ENCODE data around the gene ANKRD63. TPM values are rescaled to one million over a fixed set of nuclear protein-coding genes. Genes with fewer than 3 reads are reported as not detected.

Gene ANKRD63
- total and polyA plus RNA-seq, 2 donors (not counting 1 experiment from before 2014, with no cell fraction given), result 0.25 TPM; not detected in 1

GRCh38 chr15:40286794-40287193 lies 3.9 kb upstream of the ANKRD63 start:
- Histone ChIP-seq H3K9ac (ENCODE audit: low read length) (no peak overlapping the region), H3K9me3 (ENCODE audit: control extremely low read depth in 1 of 3, control insufficient read depth in 2 of 3, insufficient read depth in 1 of 3, low read length in 2 of 3) (peaks cover 0 to 2% (median 0%) of the 10 kb centered on the region in 3 donors), H3K79me2 (ENCODE audit: control insufficient read depth, insufficient read depth, low read length) (no peaks in the 10 kb centered on the region), H3K4me3 (ENCODE audit: control extremely low read depth in 1 of 5, extremely low read depth in 1 of 5, insufficient read depth in 1 of 5, low read depth in 2 of 5, low read length in 4 of 5) (no peak overlapping the region), H3K27ac (ENCODE audit: low read length in 2 of 2) (no peak overlapping the region), H3K36me3 (replicated peaks in 1 of 2; ENCODE audit: control extremely low read depth in 1 of 2, control insufficient read depth in 1 of 2, extremely low read depth in 1 of 2, insufficient read depth in 2 of 2, low read length in 1 of 2) (peaks cover 0 to 24% of the 10 kb centered on the region in 2 experiments), H3K4me1 (ENCODE audit: control insufficient read depth in 2 of 2, insufficient read depth in 2 of 2, low read length in 2 of 2) (peaks cover 8 to 12% of the 10 kb centered on the region in 2 donors), H3K27me3 (replicated peaks in 1 of 4; ENCODE audit: control extremely low read depth in 1 of 4, control insufficient read depth in 3 of 4, insufficient read depth in 4 of 4, low read length in 3 of 4) (peaks cover 0 to 4% (median 0%) of the 10 kb centered on the region in 4 experiments), H4K20me1 (ENCODE audit: control insufficient read depth, insufficient read depth, low read length, poor library complexity, severe bottlenecking) (no peaks in the 10 kb centered on the region), H3K4me2 (replicated peaks; ENCODE audit: low read depth, low read length, poor library complexity, severe bottlenecking) (no peak overlapping the region), H2AFZ (ENCODE audit: insufficient read depth, low read depth, low read length, poor library complexity, severe bottlenecking) (no peak overlapping the region)
- POLR2A ChIA-PET, result no interaction called here
- no peak for DNase-seq
- Mint-ChIP-seq H3K9me3 (ENCODE audit: insufficient read depth) (no peaks in the 10 kb centered on the region), H3K27ac (no peak overlapping the region), H3K4me3 (no peak overlapping the region), H3K4me1 (peaks cover 6% of the 10 kb centered on the region), H3K27me3 (no peaks in the 10 kb centered on the region)
- TF ChIP-seq EZH2 (IDR thresholded peaks at IDR 0.05; ENCODE audit: borderline replicate concordance, insufficient read depth, low read depth, low read length, poor library complexity, severe bottlenecking), result no peak
- TF ChIP-seq, protein P1, sequence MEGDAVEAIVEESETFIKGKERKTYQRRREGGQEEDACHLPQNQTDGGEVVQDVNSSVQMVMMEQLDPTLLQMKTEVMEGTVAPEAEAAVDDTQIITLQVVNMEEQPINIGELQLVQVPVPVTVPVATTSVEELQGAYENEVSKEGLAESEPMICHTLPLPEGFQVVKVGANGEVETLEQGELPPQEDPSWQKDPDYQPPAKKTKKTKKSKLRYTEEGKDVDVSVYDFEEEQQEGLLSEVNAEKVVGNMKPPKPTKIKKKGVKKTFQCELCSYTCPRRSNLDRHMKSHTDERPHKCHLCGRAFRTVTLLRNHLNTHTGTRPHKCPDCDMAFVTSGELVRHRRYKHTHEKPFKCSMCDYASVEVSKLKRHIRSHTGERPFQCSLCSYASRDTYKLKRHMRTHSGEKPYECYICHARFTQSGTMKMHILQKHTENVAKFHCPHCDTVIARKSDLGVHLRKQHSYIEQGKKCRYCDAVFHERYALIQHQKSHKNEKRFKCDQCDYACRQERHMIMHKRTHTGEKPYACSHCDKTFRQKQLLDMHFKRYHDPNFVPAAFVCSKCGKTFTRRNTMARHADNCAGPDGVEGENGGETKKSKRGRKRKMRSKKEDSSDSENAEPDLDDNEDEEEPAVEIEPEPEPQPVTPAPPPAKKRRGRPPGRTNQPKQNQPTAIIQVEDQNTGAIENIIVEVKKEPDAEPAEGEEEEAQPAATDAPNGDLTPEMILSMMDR (IDR thresholded peaks at IDR 0.05), result no peak
- WGBS (ENCODE audit: insufficient coverage), result 93% methylated on average over 5 of the region's 7 CpGs
- intact Hi-C loops (cut with micrococcal nuclease), result no loop called here
- ATAC-seq (ENCODE audit: low read depth), result no peak
- CTCF ChIA-PET, result interaction anchor here (3.0 to 5.7 kb wide), 3 partner anchors 8 to 24 kb away, joined by 21 to 58 read pairs (median 23); partner anchors contain the start of gene PLCB2

- intact Hi-C loops (cut with micrococcal nuclease), result no loop called here
- ATAC-seq (ENCODE audit: low read depth), result no peak
These were observed 3.2 kb upstream of the ANKRD63 start for GRCh38 chr15:40286061-40286532.

More at GRCh38 chr15:40286061-40286532, 3.2 kb upstream of the ANKRD63 start:
- no peak for DNase-seq
- H3K4me3 ChIP-seq (ENCODE audit: control extremely low read depth in 1 of 5, extremely low read depth in 1 of 5, insufficient read depth in 1 of 5, low read depth in 2 of 5, low read length in 4 of 5), result no peak overlapping the region
- no peak overlapping the region for H3K4me2 ChIP-seq (replicated peaks; ENCODE audit: low read depth, low read length, poor library complexity, severe bottlenecking)
- H2AFZ ChIP-seq (ENCODE audit: insufficient read depth, low read depth, low read length, poor library complexity, severe bottlenecking), result no peak overlapping the region
- ChIA-PET CTCF (interaction anchor here (1.2 to 5.7 kb wide), 5 partner anchors 12 to 52 kb away, joined by 6 to 58 read pairs (median 9); partner anchors contain the start of gene PLCB2), POLR2A (interaction anchor here (0.9 kb wide), 1 partner anchor 23 kb away, joined by 3 read pairs; no protein-coding TSS in a partner anchor)
- 93% methylated on average over 7 of the region's 7 CpGs for WGBS (ENCODE audit: insufficient coverage)
- peaks cover 13 to 17% of the 10 kb centered on the region in 2 donors for H3K4me1 ChIP-seq (ENCODE audit: control insufficient read depth in 2 of 2, insufficient read depth in 2 of 2, low read length in 2 of 2)
- peaks cover 0 to 5% (median 0%) of the 10 kb centered on the region in 3 donors for H3K9me3 ChIP-seq (ENCODE audit: control extremely low read depth in 1 of 3, control insufficient read depth in 2 of 3, insufficient read depth in 1 of 3, low read length in 2 of 3)
- no peak overlapping the region for H3K27ac Mint-ChIP-seq
- H3K9me3 Mint-ChIP-seq (ENCODE audit: insufficient read depth), result no peaks in the 10 kb centered on the region
- no peak overlapping the region for H3K4me3 Mint-ChIP-seq
- H3K27me3 ChIP-seq (replicated peaks in 1 of 4; ENCODE audit: control extremely low read depth in 1 of 4, control insufficient read depth in 3 of 4, insufficient read depth in 4 of 4, low read length in 3 of 4), result peaks cover 0 to 10% (median 5%) of the 10 kb centered on the region in 4 experiments
- H4K20me1 ChIP-seq (ENCODE audit: control insufficient read depth, insufficient read depth, low read length, poor library complexity, severe bottlenecking), result no peaks in the 10 kb centered on the region
- peaks cover 6% of the 10 kb centered on the region for H3K4me1 Mint-ChIP-seq
- H3K27ac ChIP-seq (ENCODE audit: low read length in 2 of 2), result no peak overlapping the region
- no peak for TF ChIP-seq EZH2 (IDR thresholded peaks at IDR 0.05; ENCODE audit: borderline replicate concordance, insufficient read depth, low read depth, low read length, poor library complexity, severe bottlenecking)
- TF ChIP-seq, protein P1 (IDR thresholded peaks at IDR 0.05), result no peak
- no peaks in the 10 kb centered on the region for H3K79me2 ChIP-seq (ENCODE audit: control insufficient read depth, insufficient read depth, low read length)
- peaks cover 0 to 21% of the 10 kb centered on the region in 2 experiments for H3K36me3 ChIP-seq (replicated peaks in 1 of 2; ENCODE audit: control extremely low read depth in 1 of 2, control insufficient read depth in 1 of 2, extremely low read depth in 1 of 2, insufficient read depth in 2 of 2, low read length in 1 of 2)
- no peak overlapping the region for H3K9ac ChIP-seq (ENCODE audit: low read length)
- no peaks in the 10 kb centered on the region for H3K27me3 Mint-ChIP-seq

Data from B cell (primary cell).